ENCODE results near the gene DOCK1. TPM values are rescaled to one million over a fixed set of nuclear protein-coding genes. Genes with fewer than 3 reads are reported as not detected.

DOCK1 gene
- total RNA-seq, 2 donors from 2014 or later: 34.3 to 44.1 TPM

GRCh38 chr10:126946746-126947145 is 41.5 kb downstream of the DOCK1 start:
- WGBS, 2 donors: 95 to 98% methylated on average over 6 of the region's 6 CpGs

GRCh38 chr10:126948355-126949160 is 43.3 kb downstream of the DOCK1 start:
- H3K27ac ChIP-seq: no peak overlapping the region
- no peaks in the 10 kb centered on the region for H3K4me1 ChIP-seq
- 93 to 96% methylated on average over 10 to 13 of the region's 13 CpGs for WGBS, 2 donors
- no peak for TF ChIP-seq POLR2A (IDR thresholded peaks at IDR 0.05)
- TF ChIP-seq CTCF (IDR thresholded peaks at IDR 0.05): no peak
- no peak overlapping the region for H3K4me3 ChIP-seq
- H3K36me3 ChIP-seq (replicated peaks in 1 of 2; ENCODE audit: insufficient read depth in 1 of 2, low read depth in 2 of 2): no peaks in the 10 kb centered on the region
- intact Hi-C loops (cut with DNase I): no loop called here
- DNase-seq: no peak
- ATAC-seq: no peak
- H3K9me3 ChIP-seq: no peaks in the 10 kb centered on the region
- no peaks in the 10 kb centered on the region for H3K27me3 ChIP-seq

More at GRCh38 chr10:126946746-126947145, 41.5 kb downstream of the DOCK1 start:
- H3K9me3 ChIP-seq: no peaks in the 10 kb centered on the region
- H3K4me3 ChIP-seq: no peak overlapping the region
- no peak overlapping the region for H3K27ac ChIP-seq
- H3K4me1 ChIP-seq: no peaks in the 10 kb centered on the region
- intact Hi-C loops (cut with DNase I): no loop called here
- no peaks in the 10 kb centered on the region for H3K27me3 ChIP-seq
- DNase-seq (no peak), ATAC-seq (no peak)
- TF ChIP-seq CTCF (IDR thresholded peaks at IDR 0.05) (no peak), POLR2A (IDR thresholded peaks at IDR 0.05) (no peak)
- H3K36me3 ChIP-seq (replicated peaks in 1 of 2; ENCODE audit: insufficient read depth in 1 of 2, low read depth in 2 of 2): no peaks in the 10 kb centered on the region

GRCh38 chr10:126949161-126949503 is 43.9 kb downstream of the DOCK1 start:
- Histone ChIP-seq H3K9me3 (no peaks in the 10 kb centered on the region), H3K4me1 (no peaks in the 10 kb centered on the region), H3K27me3 (no peaks in the 10 kb centered on the region), H3K4me3 (no peak overlapping the region), H3K36me3 (replicated peaks in 1 of 2; ENCODE audit: insufficient read depth in 1 of 2, low read depth in 2 of 2) (no peaks in the 10 kb centered on the region), H3K27ac (no peak overlapping the region)
- TF ChIP-seq POLR2A (IDR thresholded peaks at IDR 0.05) (no peak), CTCF (IDR thresholded peaks at IDR 0.05) (no peak)
- no peak for ATAC-seq
- DNase-seq: no peak
- WGBS, 2 donors: 89% methylated on average over 4 of the region's 4 CpGs; no CpG with 5 or more reads in 1 of the 2 donors
- intact Hi-C loops (cut with DNase I): no loop called here

GRCh38 chr10:126950401-126951105 is 45.3 kb downstream of the DOCK1 start:
- intact Hi-C loops (cut with DNase I): no loop called here
- ATAC-seq (no peak), DNase-seq (no peak)
- no peaks in the 10 kb centered on the region for H3K4me1 ChIP-seq
- H3K36me3 ChIP-seq (replicated peaks in 1 of 2; ENCODE audit: insufficient read depth in 1 of 2, low read depth in 2 of 2): no peaks in the 10 kb centered on the region
- TF ChIP-seq POLR2A (IDR thresholded peaks at IDR 0.05) (no peak), CTCF (IDR thresholded peaks at IDR 0.05) (no peak)
- H3K9me3 ChIP-seq: no peaks in the 10 kb centered on the region
- WGBS, 2 donors: 91 to 92% methylated on average over 6 to 8 of the region's 8 CpGs
- H3K27ac ChIP-seq: no peak overlapping the region
- H3K4me3 ChIP-seq: no peak overlapping the region
- H3K27me3 ChIP-seq: no peaks in the 10 kb centered on the region
